GM20000 (cell line): Measurements from ENCODE around the gene RBP3.

Experiments used
- DNase-seq: peaks from one replicate; pipeline ENCODE4 v3.0.0; 2012; ENCODE audit warnings: low spot score
- CTCF ChIP-seq: IDR thresholded peaks from 2 replicates; pipeline ENCODE4 v1.5.1; 2012; ENCODE audit warnings: mild to moderate bottlenecking, control low read depth; ENCODE audit errors: extremely low read depth, missing control alignments

RBP3 gene

GRCh38 chr10:47353351-47353750, 5.2 kb downstream of the RBP3 start:
- DNase-seq, result no peak
- no peak for TF ChIP-seq CTCF

- no peak for DNase-seq
- no peak for TF ChIP-seq CTCF
Measured at GRCh38 chr10:47354165-47354564, 6.0 kb downstream of the RBP3 start.

- no peak for TF ChIP-seq CTCF
- DNase-seq, result no peak
Measured at GRCh38 chr10:47354900-47355299, 6.7 kb downstream of the RBP3 start.

GRCh38 chr10:47356708-47357107, 8.5 kb downstream of the RBP3 start:
- no peak for DNase-seq
- TF ChIP-seq CTCF, result no peak

- TF ChIP-seq CTCF, result no peak
- no peak for DNase-seq
Measured at GRCh38 chr10:47357131-47357582, 9.0 kb downstream of the RBP3 start.

- no peak for TF ChIP-seq CTCF
- no peak for DNase-seq
Measured at GRCh38 chr10:47357911-47358310, 9.7 kb downstream of the RBP3 start.

- no peak for TF ChIP-seq CTCF
- DNase-seq, result no peak
Measured at GRCh38 chr10:47358457-47358856, 10.3 kb downstream of the RBP3 start.

GRCh38 chr10:47359101-47359500, 10.9 kb downstream of the RBP3 start:
- no peak for DNase-seq
- no peak for TF ChIP-seq CTCF
